Neural progenitor cell (in vitro differentiated cells): ENCODE results near the gene OR51B6.

ENCODE experiments used
- CTCF ChIP-seq: fragments of 200-600 bp; sonication (generic); IDR thresholded peaks from 2 replicates; pipeline ENCODE4 v1.5.1; 2017; ENCODE audit warnings: antibody characterized with exemption, mild to moderate bottlenecking
- EZH2 ChIP-seq: fragments of 200-600 bp; sonication (generic); IDR thresholded peaks from 2 replicates; pipeline ENCODE4 v1.6.1; 2017; ENCODE audit warnings: antibody characterized with exemption, mild to moderate bottlenecking, moderate library complexity

DNA sequence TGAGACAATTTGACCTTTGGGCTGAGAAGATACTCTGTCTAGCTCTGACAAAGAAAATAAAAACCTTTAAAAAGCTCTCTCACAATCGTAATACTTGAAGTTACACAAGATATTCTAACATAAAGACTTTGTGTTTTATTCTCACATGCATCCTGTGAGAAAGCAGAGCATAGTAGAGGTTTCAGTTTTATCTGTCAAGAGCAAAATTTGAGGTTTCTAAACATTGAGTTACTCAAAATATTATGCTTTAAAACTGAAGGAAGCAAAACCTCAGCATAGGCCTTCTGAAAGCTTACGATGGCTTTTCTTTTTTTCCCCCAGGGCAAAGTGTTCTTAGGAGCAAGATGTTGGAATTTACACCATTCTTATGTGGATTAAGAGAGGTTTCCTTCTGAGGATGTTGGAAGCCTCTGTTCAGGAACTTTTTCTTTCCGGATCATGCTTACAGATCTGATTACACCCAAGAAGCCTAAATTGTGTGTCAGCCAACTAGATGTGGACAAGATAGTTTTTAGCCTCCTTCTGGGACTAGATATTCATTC is 17.3 kb downstream of the OR51B6 start:
- TF ChIP-seq CTCF (no peak), EZH2 (no peak)
